NCI-H1694 (cell line): ENCODE data around the gene GALNT7.

Experiments used
- DNase-seq: peaks from one replicate; lab custom pipeline; 2025; lab: John Stamatoyannopoulos, UW

GALNT7 gene

GRCh38 chr4:173265751-173266150 is 97.1 kb downstream of the GALNT7 start:
- DNase-seq: no peak

- DNase-seq: no peak
Observed at GRCh38 chr4:173267711-173268110, 99.1 kb downstream of the GALNT7 start.

- DNase-seq: no peak
Observed at GRCh38 chr4:173269280-173269679, 100.7 kb downstream of the GALNT7 start.

GRCh38 chr4:173270312-173271027 is 101.9 kb downstream of the GALNT7 start:
- DNase-seq: no peak

GRCh38 chr4:173272314-173272713 is 103.7 kb downstream of the GALNT7 start:
- DNase-seq: no peak

GRCh38 chr4:173272996-173273395 is 104.4 kb downstream of the GALNT7 start:
- no peak for DNase-seq

GRCh38 chr4:173273941-173274340 is 105.3 kb downstream of the GALNT7 start:
- no peak for DNase-seq

- DNase-seq: no peak
Observed at GRCh38 chr4:173274744-173275143, 106.1 kb downstream of the GALNT7 start.

GRCh38 chr4:173275150-173275549 is 106.5 kb downstream of the GALNT7 start:
- no peak for DNase-seq

GRCh38 chr4:173277340-173277739 is 108.7 kb downstream of the GALNT7 start:
- no peak for DNase-seq

- DNase-seq: no peak
Observed at GRCh38 chr4:173280998-173281397, 112.4 kb downstream of the GALNT7 start.

- DNase-seq: no peak
Observed at GRCh38 chr4:173281406-173282255, 113.0 kb downstream of the GALNT7 start.

GRCh38 chr4:173282256-173282562 is 113.6 kb downstream of the GALNT7 start:
- no peak for DNase-seq

- no peak for DNase-seq
Observed at GRCh38 chr4:173282626-173283025, 114.0 kb downstream of the GALNT7 start.

- no peak for DNase-seq
Observed at GRCh38 chr4:173284463-173284862, 115.9 kb downstream of the GALNT7 start.

GRCh38 chr4:173287486-173287885 is 118.9 kb downstream of the GALNT7 start:
- no peak for DNase-seq

- peak; percentile 38 for DNase-seq
Observed at GRCh38 chr4:173288296-173288695, 119.7 kb downstream of the GALNT7 start.

- DNase-seq: no peak
Observed at GRCh38 chr4:173288698-173289352, 120.2 kb downstream of the GALNT7 start.

GRCh38 chr4:173289353-173289727 is 120.7 kb downstream of the GALNT7 start:
- DNase-seq: no peak

- no peak for DNase-seq
Observed at GRCh38 chr4:173291899-173292298, 123.3 kb downstream of the GALNT7 start.

GRCh38 chr4:173293663-173294062 is 125.1 kb downstream of the GALNT7 start:
- no peak for DNase-seq

- DNase-seq: no peak
Observed at GRCh38 chr4:173294444-173294843, 125.8 kb downstream of the GALNT7 start.
